Tongue (tissue), 2 donors: ENCODE results near the gene IQCE. TPM values are rescaled to one million over a fixed set of nuclear protein-coding genes. Genes with fewer than 3 reads are reported as not detected.

Experiments
- DNase-seq: peaks from one replicate; pipeline ENCODE4 v3.0.0-alpha.2; 2015
- total RNA-seq: library from RNA; depleted of rRNA; stranded (reverse); fragments of >200 nt; gene quantifications from one replicate; pipeline ENCODE4 v1.2.3, GENCODE V29; 2014

Gene IQCE
- 6.4 TPM for total RNA-seq

DNA sequence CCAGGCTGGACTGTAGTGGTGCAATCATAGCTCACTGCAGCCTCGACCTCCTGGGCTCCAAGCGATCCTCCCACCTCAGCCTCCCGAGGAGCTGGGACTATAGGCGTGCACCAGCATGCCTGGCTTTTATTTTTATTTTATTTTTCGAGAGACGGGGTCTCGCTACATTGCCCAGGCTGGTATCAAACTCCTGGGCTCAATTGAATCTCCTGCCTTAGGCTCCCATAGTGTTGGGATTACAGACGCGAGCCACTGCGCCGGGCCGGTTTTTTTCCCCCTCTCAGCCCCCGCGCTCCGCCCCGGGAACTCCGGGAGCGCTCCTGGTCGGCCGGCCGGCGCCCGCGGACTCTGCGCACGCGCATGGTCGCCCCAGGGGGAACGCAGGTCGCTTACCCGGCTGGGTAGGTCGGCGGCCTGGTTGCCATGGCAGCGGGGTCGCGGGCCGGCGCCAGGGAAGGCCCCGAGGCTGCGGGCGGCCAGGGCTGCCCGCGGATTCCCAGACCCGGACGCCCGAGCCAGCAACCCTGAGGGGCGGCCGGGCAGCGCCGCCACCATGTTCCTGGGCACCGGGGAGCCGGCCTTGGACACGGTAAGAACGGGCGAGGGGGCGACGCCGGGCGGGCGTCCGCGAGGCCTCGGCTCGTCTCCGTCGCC, at the start of gene IQCE:
TSS of gene IQCE (plus strand) at position 351 of the 654 bp plus-strand sequence. CDS start at position 554, 203 bp downstream.
- peak; percentile 94 for DNase-seq

- no peak for DNase-seq
Observed at GRCh38 chr7:2509298-2509906, 49.4 kb upstream of the IQCE start.

DNA sequence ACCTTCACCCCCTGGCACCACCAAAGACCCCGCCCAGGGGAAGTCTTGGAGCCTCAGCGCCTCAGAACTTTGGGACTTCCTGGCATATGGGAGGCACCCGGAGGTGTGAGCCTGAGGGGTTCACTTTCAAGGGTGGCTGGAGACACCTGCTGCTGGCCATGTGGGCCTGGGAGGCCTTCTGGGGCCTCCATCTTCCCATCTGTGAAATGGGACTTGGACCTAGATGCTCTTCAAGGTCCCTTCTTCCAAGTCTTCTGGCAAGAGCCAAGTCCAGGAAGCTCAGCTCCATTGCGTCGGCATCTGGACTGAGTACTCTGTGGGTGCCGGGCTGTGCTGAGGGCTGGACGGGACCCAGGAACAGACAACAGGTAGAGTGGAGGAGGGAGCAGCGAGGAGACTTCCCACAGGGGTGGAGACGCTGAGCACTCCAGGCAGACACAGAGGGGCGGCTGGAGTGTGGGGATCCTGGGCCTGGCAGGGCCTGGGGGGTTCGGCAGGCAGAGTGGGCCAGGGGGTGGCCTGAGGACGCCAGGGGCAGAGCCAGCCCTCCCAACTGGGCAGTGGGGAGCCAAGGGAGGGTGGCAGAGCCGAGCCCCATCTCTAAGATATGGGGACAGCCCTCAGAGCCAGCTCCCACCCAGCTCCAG, 48.5 kb upstream of the IQCE start:
- DNase-seq = no peak

DNA sequence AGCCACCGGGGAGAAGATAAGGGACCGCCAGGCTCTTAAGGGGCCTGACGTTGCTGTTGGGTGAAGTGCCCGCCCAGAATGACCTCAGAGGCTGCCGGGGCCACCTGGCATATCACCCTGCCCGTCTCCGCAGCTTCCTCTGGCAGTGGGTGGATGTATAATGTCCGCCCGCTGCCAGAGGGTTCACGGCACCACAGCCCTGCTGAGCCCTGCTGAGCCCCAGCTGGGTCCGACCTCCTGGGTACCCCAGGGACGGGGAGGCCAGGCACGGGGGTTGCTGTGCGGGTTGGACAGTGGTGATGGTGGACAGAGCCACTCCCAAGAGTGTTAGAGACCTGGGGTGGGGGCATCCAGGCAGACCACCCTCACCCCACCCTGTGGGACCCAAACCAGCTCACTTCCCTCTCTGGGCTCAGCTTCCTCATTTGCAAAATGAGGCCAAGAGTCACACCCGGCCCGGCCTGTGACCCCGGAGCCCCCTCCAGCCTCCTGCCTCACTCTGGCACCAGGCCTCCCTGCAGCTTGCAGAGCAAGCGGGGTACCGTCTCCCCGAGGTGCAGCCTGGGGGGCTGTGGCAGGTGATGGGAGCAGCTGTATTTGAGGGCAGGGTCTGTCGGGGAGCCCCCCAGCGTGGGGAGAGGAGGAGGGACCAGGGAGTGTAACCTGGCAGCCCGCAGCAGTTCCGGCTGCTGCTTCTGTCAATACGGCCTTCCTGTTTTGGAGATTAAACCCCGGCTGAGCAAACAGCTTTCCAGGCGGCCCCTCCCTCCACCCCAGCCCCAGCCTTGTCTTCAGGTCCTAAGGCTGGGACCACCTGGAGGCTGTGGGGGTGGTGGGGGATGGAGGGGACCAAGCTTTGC, 47.6 kb upstream of the IQCE start:
- DNase-seq = no peak

GRCh38 chr7:2511769-2512168, 47.0 kb upstream of the IQCE start:
- no peak for DNase-seq

- peak; percentile 83 for DNase-seq
Observed at GRCh38 chr7:2512179-2512661, 46.6 kb upstream of the IQCE start.

GRCh38 chr7:2512713-2513112, 46.1 kb upstream of the IQCE start:
- no peak for DNase-seq

DNA sequence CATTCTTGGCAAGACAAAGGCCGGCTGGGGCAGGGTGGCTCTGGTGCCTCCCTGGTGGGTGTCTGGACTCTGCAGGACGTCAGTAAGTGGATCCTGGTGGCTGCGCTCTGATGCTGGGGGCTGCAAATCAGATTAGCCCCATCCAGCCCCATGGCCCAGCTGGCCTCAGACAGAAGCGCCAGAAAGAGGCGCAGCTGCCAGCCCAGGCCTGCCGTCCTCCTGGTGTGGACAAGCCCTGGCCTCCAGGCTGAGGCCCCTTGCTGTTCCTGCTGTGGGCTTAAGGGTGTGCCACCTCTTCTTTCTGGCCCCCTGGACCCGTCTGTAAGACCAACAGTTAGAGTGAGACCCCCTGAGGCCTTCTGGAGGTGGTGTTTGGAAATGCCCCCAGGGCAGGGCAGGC, 45.1 kb upstream of the IQCE start:
- DNase-seq = peak; percentile 78

DNA sequence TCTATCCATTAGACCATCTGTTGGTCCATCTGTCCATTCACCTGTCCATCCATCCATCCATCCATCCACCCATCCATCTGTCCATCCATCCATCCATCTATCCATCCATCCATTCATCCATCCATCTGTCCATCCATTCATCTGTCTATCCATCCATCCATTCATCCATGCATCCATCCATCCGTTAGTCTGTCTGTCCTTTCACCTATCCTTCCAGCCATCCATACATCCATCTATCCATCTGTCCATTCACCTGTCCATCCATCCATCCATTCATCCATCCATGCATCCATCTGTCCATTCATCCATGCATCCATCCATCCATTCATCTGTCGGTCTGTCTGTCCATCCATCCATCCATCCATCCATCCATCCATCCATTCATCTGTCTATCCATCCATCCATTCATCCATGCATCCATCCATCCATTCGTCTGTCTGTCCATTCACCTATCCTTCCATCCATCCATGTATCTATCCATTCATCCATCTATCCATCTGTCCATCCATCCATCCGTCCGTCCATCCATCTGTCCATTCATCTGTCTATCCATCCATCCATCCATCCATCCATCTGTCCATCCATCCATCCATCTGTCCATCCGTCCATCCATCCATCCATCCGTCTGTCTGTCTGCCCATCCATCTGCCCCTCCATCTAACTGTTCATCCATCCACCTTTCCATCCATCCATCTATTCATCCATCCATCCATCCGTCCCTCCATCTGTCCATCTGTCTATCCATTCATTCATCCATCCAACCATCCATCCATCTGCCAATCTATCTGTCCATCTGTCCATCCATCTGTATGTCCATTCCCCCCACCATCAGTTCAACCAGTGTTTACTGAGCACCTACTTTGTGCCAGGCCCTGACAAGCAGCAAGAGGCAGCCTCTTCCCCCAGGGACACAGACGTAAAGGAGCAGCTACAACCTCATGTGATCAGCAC, 44.0 kb upstream of the IQCE start:
- DNase-seq = no peak

GRCh38 chr7:2515424-2516193, 43.2 kb upstream of the IQCE start:
- peak; percentile 93 for DNase-seq

- no peak for DNase-seq
Observed at GRCh38 chr7:2516194-2516555, 42.6 kb upstream of the IQCE start.

DNA sequence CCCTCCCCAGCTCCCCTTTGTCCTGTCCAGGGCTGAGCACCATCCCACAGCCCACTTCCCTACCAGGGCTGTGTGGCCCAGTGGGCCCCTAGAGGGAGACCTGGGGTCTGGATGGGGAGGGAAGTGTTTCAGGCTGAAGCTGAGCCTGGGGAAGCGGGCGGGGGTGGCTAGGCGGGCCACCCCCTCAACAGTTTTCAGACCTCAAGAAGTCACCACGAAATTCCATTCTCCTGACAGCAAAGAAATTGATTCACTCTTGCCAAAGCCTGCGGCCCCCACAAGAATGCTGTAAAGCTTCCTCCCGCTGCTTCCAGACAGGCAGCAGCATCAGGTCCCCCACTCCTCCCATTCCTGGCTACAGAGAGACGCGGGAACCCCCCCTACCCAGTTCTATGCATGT, 41.8 kb upstream of the IQCE start:
- peak; percentile 86 for DNase-seq

DNA sequence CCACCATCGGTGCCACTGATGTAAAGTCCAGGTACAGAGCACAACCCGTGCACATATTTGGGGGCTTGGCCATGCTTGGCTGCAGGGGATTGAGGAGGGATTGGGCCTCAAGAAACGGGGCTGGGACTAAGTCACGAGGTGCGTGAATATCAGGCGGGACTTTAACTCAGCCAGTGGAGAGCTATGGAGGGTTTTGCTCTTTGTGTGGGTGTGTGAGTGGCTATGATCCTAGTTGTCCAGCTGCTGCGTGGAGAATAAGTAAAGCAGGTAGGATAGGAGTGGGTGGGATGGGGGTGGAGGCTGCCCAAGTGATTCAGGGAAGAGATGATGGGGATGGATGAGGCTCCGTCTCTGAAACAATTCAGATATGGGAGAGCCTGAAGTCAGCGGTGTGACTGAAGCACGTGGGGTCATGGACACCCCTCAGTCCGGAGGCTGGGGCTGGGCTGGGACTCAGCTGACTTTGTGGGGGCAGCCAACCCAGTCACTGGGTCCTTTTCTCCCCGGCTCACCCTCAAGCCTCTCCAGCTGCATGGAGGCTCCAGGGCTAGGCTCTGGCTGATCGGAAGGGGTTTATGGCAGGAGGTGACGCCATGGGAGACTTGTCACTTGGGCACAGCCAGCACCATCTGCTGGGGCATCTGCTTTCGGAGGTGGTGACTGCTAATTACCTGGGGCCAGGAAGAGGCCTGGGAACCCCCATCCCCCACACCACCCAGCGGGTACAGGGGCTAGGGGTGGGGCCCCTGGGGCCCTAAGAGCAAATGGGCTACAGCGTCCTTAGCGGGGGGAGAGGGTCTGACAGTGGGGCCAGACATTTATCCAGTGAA, 40.9 kb upstream of the IQCE start:
- peak; percentile 56 for DNase-seq

DNA sequence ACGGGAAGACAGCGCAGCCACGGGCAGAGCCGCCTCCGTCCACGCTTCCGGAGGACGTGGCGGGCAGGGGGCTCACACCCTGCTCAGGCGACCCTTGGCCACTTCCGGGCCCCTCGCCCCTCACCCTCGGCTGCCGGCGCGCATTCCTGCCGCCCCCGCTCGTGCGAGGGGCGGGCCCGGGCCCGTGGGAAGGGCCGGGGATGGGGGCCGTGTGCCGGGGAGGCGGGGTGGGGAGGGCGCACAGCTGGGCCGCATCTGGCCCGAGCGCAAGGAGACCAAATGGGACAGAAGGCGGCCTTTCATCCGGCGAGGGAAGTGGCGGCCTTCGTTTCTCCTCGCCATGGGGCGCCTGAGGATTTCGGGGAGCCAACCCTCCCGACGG, 40.1 kb upstream of the IQCE start:
- peak; percentile 77 for DNase-seq

GRCh38 chr7:2519119-2519930, 39.5 kb upstream of the IQCE start, which contains the start of gene LFNG:
TSS of gene LFNG (plus strand) at chr7:2519774. CDS start at chr7:2519862, 88 bp downstream.
- peak; percentile 97 for DNase-seq

DNA sequence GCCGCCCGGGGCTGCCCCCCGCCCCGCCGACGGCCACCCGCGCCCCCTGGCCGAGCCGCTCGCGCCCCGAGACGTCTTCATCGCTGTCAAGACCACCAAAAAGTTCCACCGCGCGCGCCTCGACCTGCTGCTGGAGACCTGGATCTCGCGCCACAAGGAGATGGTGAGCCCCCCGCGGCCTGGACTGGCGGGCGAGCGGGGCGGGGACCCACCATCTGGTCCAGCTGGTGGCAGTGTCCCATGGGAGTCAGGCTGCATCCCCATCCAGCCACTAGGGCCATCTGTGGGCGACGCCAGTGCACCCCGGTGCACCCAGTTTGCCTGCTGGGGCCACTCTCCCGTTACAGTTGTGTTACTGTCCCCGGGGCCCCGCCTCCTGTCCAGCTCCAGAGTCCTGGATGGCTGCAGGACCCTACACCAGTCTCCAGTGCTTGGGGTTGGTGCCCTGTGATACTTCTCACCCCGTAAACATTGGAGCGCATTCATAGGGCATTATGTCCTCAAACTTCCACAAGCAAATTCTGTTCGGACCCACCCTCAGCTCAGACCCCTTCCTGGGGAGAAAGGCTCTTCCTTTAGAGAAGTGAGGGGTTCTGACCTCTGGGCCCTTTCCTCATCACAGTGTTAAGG, 38.5 kb upstream of the IQCE start:
- no peak for DNase-seq

- no peak for DNase-seq
Observed at GRCh38 chr7:2520761-2521290, 38.0 kb upstream of the IQCE start.

DNA sequence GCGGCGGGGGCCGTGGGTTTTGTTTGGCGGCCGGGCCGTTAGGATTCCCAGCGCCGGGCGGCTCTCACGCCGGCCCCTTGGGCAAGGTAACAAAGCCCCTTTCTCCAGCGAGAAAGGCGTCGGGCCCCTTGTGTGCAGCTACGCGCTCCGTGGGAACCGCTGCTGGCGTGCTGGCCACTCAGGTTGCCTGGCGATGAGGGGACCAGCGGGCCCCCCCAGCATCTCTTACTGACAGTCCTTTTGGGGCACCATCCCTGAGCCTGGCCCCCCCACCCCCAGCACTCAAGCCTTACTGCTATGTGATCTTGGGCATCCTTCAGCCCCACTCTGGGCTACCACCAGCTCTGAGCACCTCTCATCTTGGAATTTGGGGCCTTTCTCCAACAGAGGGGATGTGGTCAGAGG, 37.4 kb upstream of the IQCE start:
- DNase-seq = no peak
